ENCODE results near the gene MBD3L4. TPM values are rescaled to one million over a fixed set of nuclear protein-coding genes. Genes with fewer than 3 reads are reported as not detected.

Gene MBD3L4
- total and polyA plus RNA-seq, 5 donors from 2014 or later: not detected

DNA sequence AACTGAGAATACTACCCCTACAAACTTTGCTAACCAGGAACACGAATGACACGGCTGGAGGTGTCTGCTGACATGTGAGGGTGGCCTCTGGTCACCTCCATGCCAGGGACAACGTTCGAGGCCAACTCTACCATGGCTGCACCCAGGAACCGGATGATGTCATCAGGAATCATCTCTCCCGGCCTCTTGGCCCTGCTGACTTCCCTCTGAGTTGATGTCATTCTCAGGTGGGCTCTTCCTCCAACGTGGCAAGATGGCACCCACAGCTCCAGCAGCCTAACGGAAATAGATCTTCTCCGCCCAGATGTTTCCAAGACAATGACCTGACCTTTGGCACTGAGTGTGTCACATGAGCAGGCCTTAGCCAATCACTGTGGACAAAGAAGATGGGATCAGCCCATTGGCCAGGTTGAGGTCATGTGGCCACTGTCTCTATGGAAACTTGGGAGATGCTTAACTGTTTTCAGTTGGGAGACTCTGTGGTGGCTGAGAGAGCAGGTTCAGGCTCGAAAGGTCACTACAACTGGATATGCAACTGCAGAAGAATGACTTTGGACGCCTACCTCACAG, 33.8 kb downstream of the MBD3L4 start:
- H3K4me3 ChIP-seq (ENCODE audit: low read depth, low read length): no peak overlapping the region
- no peak overlapping the region for H3K27ac ChIP-seq (ENCODE audit: insufficient read depth, low read length, poor library complexity, severe bottlenecking)
- H3K9me3 Mint-ChIP-seq: peaks cover 0 to 2% (median 0%) of the 10 kb centered on the region in 7 donors
- peaks cover 5% of the 10 kb centered on the region for H3K27me3 Mint-ChIP-seq
- peaks cover 6% of the 10 kb centered on the region for H3K4me1 ChIP-seq (ENCODE audit: control insufficient read depth, insufficient read depth, low read length, poor library complexity, severe bottlenecking)
- peaks cover 8 to 29% (median 14%) of the 10 kb centered on the region in 4 donors for H3K4me1 Mint-ChIP-seq
- H3K36me3 ChIP-seq (ENCODE audit: control insufficient read depth, insufficient read depth, low read length): no peaks in the 10 kb centered on the region
- no peaks in the 10 kb centered on the region for H3K36me3 Mint-ChIP-seq
- DNase-seq (no peak), ATAC-seq (ENCODE audit: low read depth in 2 of 2) (no peak)
- H3K4me3 Mint-ChIP-seq: no peak overlapping the region
- H3K9me3 ChIP-seq (ENCODE audit: control insufficient read depth in 2 of 2, low read length in 2 of 2): no peaks in the 10 kb centered on the region
- no peaks in the 10 kb centered on the region for H3K27me3 ChIP-seq (ENCODE audit: control insufficient read depth, insufficient read depth, low read length)
- no peak overlapping the region for H3K27ac Mint-ChIP-seq

DNA sequence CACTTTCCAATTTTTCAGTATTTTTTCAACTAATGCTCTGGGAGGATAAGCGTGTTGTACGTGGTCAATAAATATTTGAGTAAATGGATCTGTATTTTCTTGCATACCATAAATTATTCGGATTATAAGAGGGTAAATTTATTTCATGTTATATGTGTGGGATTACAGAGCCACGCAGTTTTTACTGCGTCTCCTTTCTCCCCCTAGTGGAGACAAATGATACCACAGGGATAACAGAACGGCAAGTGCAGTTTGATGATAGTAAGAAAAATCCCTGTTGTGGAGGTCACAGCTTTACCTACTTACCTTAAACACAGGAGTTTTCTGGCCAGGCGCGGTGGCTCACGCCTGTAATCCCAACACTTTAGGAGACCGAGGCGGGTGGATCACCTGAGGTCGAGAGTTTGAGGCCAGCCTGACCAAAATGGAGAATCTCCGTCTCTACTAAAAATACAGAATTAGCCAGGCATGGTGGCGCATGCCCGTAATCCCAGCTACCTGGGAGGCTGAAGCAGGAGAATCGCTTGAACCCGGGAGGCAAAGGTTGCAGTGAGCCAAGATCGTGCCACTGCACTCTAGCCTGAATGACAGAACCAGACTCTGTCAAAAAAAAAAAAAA, 35.6 kb downstream of the MBD3L4 start:
- no peaks in the 10 kb centered on the region for H3K27me3 ChIP-seq (ENCODE audit: control insufficient read depth, insufficient read depth, low read length)
- peaks cover 8 to 19% (median 14%) of the 10 kb centered on the region in 4 donors for H3K4me1 Mint-ChIP-seq

GRCh38 chr19:7000816-7001215, 39.2 kb downstream of the MBD3L4 start:
- no peak overlapping the region for H3K4me3 Mint-ChIP-seq
- H3K4me1 ChIP-seq (ENCODE audit: control insufficient read depth, insufficient read depth, low read length, poor library complexity, severe bottlenecking): no peaks in the 10 kb centered on the region
- H3K9me3 Mint-ChIP-seq: peaks cover 0 to 5% (median 0%) of the 10 kb centered on the region in 7 donors
- no peak overlapping the region for H3K4me3 ChIP-seq (ENCODE audit: low read depth, low read length)
- H3K27ac Mint-ChIP-seq: no peak overlapping the region
- ATAC-seq (ENCODE audit: low read depth in 2 of 2) (no peak), DNase-seq (no peak)
- no peaks in the 10 kb centered on the region for H3K9me3 ChIP-seq (ENCODE audit: control insufficient read depth in 2 of 2, low read length in 2 of 2)
- H3K27me3 Mint-ChIP-seq: peaks cover 5% of the 10 kb centered on the region
- H3K4me1 Mint-ChIP-seq: peaks cover 0 to 6% (median 3%) of the 10 kb centered on the region in 4 donors
- H3K36me3 ChIP-seq (ENCODE audit: control insufficient read depth, insufficient read depth, low read length): no peaks in the 10 kb centered on the region
- no peak overlapping the region for H3K27ac ChIP-seq (ENCODE audit: insufficient read depth, low read length, poor library complexity, severe bottlenecking)
- no peaks in the 10 kb centered on the region for H3K36me3 Mint-ChIP-seq
- no peaks in the 10 kb centered on the region for H3K27me3 ChIP-seq (ENCODE audit: control insufficient read depth, insufficient read depth, low read length)

More for the DNA sequence above, 35.6 kb downstream of the MBD3L4 start:
- H3K4me3 Mint-ChIP-seq: no peak overlapping the region
- peaks cover 0 to 2% (median 0%) of the 10 kb centered on the region in 7 donors for H3K9me3 Mint-ChIP-seq
- ATAC-seq (ENCODE audit: low read depth in 2 of 2): no peak
- H3K4me1 ChIP-seq (ENCODE audit: control insufficient read depth, insufficient read depth, low read length, poor library complexity, severe bottlenecking): peaks cover 6% of the 10 kb centered on the region
- peaks cover 5% of the 10 kb centered on the region for H3K27me3 Mint-ChIP-seq
- H3K36me3 Mint-ChIP-seq: no peaks in the 10 kb centered on the region
- H3K27ac ChIP-seq (ENCODE audit: insufficient read depth, low read length, poor library complexity, severe bottlenecking): no peak overlapping the region
- no peak overlapping the region for H3K4me3 ChIP-seq (ENCODE audit: low read depth, low read length)
- H3K27ac Mint-ChIP-seq: no peak overlapping the region
- peak in 1 of 3 donors; percentile 54 for DNase-seq
- no peaks in the 10 kb centered on the region for H3K36me3 ChIP-seq (ENCODE audit: control insufficient read depth, insufficient read depth, low read length)
- H3K9me3 ChIP-seq (ENCODE audit: control insufficient read depth in 2 of 2, low read length in 2 of 2): no peaks in the 10 kb centered on the region

GRCh38 chr19:7000333-7000732, 39.6 kb downstream of the MBD3L4 start:
- Mint-ChIP-seq H3K9me3 (peaks cover 0 to 5% (median 2%) of the 10 kb centered on the region in 7 donors), H3K4me1 (peaks cover 0 to 6% (median 3%) of the 10 kb centered on the region in 4 donors), H3K27ac (no peak overlapping the region), H3K27me3 (peaks cover 5% of the 10 kb centered on the region), H3K36me3 (no peaks in the 10 kb centered on the region), H3K4me3 (no peak overlapping the region)
- ATAC-seq (ENCODE audit: low read depth in 2 of 2): no peak
- DNase-seq: no peak
- no peaks in the 10 kb centered on the region for H3K9me3 ChIP-seq (ENCODE audit: control insufficient read depth in 2 of 2, low read length in 2 of 2)
- no peak overlapping the region for H3K4me3 ChIP-seq (ENCODE audit: low read depth, low read length)
- no peak overlapping the region for H3K27ac ChIP-seq (ENCODE audit: insufficient read depth, low read length, poor library complexity, severe bottlenecking)
- H3K27me3 ChIP-seq (ENCODE audit: control insufficient read depth, insufficient read depth, low read length): no peaks in the 10 kb centered on the region
- H3K4me1 ChIP-seq (ENCODE audit: control insufficient read depth, insufficient read depth, low read length, poor library complexity, severe bottlenecking): no peaks in the 10 kb centered on the region
- H3K36me3 ChIP-seq (ENCODE audit: control insufficient read depth, insufficient read depth, low read length): no peaks in the 10 kb centered on the region

- Histone ChIP-seq H3K36me3 (ENCODE audit: control insufficient read depth, insufficient read depth, low read length) (no peaks in the 10 kb centered on the region), H3K9me3 (ENCODE audit: control insufficient read depth in 2 of 2, low read length in 2 of 2) (no peaks in the 10 kb centered on the region), H3K4me1 (ENCODE audit: control insufficient read depth, insufficient read depth, low read length, poor library complexity, severe bottlenecking) (no peaks in the 10 kb centered on the region), H3K27ac (ENCODE audit: insufficient read depth, low read length, poor library complexity, severe bottlenecking) (no peak overlapping the region), H3K27me3 (ENCODE audit: control insufficient read depth, insufficient read depth, low read length) (no peaks in the 10 kb centered on the region), H3K4me3 (ENCODE audit: low read depth, low read length) (no peak overlapping the region)
- Mint-ChIP-seq H3K4me1 (peaks cover 2 to 6% (median 4%) of the 10 kb centered on the region in 4 donors), H3K4me3 (no peak overlapping the region), H3K36me3 (no peaks in the 10 kb centered on the region), H3K27ac (no peak overlapping the region), H3K27me3 (peaks cover 5% of the 10 kb centered on the region), H3K9me3 (peaks cover 0 to 5% (median 2%) of the 10 kb centered on the region in 7 donors)
- ATAC-seq (ENCODE audit: low read depth in 2 of 2): no peak
- no peak for DNase-seq
Measured at GRCh38 chr19:6999933-7000332, 40.0 kb downstream of the MBD3L4 start.

- Histone ChIP-seq H3K36me3 (ENCODE audit: control insufficient read depth, insufficient read depth, low read length) (no peaks in the 10 kb centered on the region), H3K27me3 (ENCODE audit: control insufficient read depth, insufficient read depth, low read length) (no peaks in the 10 kb centered on the region), H3K4me1 (ENCODE audit: control insufficient read depth, insufficient read depth, low read length, poor library complexity, severe bottlenecking) (no peaks in the 10 kb centered on the region), H3K4me3 (ENCODE audit: low read depth, low read length) (no peak overlapping the region), H3K9me3 (ENCODE audit: control insufficient read depth in 2 of 2, low read length in 2 of 2) (no peaks in the 10 kb centered on the region), H3K27ac (ENCODE audit: insufficient read depth, low read length, poor library complexity, severe bottlenecking) (no peak overlapping the region)
- H3K4me3 Mint-ChIP-seq: peak overlapping the region in 2 of 4 donors; percentile 2 to 55
- DNase-seq (no peak), ATAC-seq (ENCODE audit: low read depth in 2 of 2) (no peak)
- H3K36me3 Mint-ChIP-seq: no peaks in the 10 kb centered on the region
- peaks cover 0 to 3% (median 1%) of the 10 kb centered on the region in 4 donors for H3K4me1 Mint-ChIP-seq
- H3K27ac Mint-ChIP-seq: peak overlapping the region in 2 of 3 donors; percentile 20 to 68
- peaks cover 0 to 5% (median 1%) of the 10 kb centered on the region in 7 donors for H3K9me3 Mint-ChIP-seq
- H3K27me3 Mint-ChIP-seq: peaks cover 5% of the 10 kb centered on the region
Measured at GRCh38 chr19:6997679-6998445, 42.1 kb downstream of the MBD3L4 start.

DNA sequence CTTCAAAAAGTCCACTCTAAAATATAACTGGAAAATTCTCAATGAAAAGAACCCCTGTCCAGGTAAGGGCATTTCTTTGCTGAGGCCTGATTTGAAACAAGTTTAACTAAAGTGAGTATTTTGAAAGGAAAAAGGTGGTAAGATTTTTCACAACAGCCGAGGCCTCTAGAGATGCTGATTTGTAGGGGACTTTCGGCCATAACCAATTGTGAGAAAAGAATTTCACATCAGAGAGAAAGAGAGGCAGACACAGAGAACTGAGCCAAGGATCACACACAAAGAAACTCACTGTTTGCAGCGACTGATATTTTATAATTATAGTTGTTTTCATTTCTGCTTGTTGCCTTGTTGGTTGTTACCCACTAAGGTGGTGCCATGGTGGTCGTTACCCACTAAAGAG, 43.2 kb downstream of the MBD3L4 start:
- H3K9me3 Mint-ChIP-seq: peaks cover 0 to 5% (median 1%) of the 10 kb centered on the region in 7 donors
- no peak overlapping the region for H3K27ac ChIP-seq (ENCODE audit: insufficient read depth, low read length, poor library complexity, severe bottlenecking)
- no peak for DNase-seq
- H3K4me1 Mint-ChIP-seq: peaks cover 0 to 3% (median under 1%) of the 10 kb centered on the region in 4 donors
- H3K27ac Mint-ChIP-seq: no peak overlapping the region
- no peaks in the 10 kb centered on the region for H3K4me1 ChIP-seq (ENCODE audit: control insufficient read depth, insufficient read depth, low read length, poor library complexity, severe bottlenecking)
- no peaks in the 10 kb centered on the region for H3K36me3 ChIP-seq (ENCODE audit: control insufficient read depth, insufficient read depth, low read length)
- H3K27me3 ChIP-seq (ENCODE audit: control insufficient read depth, insufficient read depth, low read length): no peaks in the 10 kb centered on the region
- H3K4me3 Mint-ChIP-seq: no peak overlapping the region
- H3K27me3 Mint-ChIP-seq: peaks cover 5% of the 10 kb centered on the region
- H3K4me3 ChIP-seq (ENCODE audit: low read depth, low read length): no peak overlapping the region
- no peaks in the 10 kb centered on the region for H3K36me3 Mint-ChIP-seq
- no peaks in the 10 kb centered on the region for H3K9me3 ChIP-seq (ENCODE audit: control insufficient read depth in 2 of 2, low read length in 2 of 2)
- ATAC-seq (ENCODE audit: low read depth in 2 of 2): no peak

All from CD4-positive, CD25-positive, alpha-beta regulatory T cell (primary cell).